ENCODE results near the gene GRHL3.
A peak's percentile ranks its signal among the peaks of the same experiment; 100 is the strongest.

GRHL3 gene

DNA sequence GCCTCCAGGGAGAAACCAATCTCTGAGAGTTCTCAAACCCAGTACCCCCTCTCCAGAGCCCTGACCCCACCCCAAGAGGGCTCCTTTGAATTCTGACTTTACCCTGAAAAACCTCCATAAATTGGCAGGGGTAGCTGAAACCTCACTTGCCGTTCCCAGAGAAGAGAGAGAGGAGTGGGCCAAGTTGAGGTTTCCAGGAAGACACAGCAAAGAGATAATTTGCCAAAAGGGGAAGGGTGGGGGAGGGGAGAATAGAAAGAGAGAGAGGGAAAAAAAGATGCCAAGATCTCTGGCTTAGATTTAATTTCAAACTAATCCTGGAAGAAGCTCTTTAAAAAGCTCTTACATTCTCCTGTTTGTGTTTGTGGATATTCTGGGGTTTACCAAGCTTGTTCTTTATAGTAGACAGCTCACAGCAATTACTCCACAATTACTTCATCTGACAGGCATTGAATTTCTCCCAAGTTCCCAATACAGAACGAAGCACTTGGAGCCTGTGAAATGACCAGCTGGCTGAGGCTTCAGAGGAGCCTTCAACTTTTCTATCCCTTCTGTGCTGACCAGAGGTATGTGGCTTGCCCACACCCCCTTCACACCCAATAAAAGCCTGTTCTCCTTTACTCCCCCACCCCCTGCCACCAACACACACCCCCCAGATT is 1.1 kb upstream of the GRHL3 start:
- no peak for DNase-seq (ENCODE audit: low read depth in 2 of 2)

DNA sequence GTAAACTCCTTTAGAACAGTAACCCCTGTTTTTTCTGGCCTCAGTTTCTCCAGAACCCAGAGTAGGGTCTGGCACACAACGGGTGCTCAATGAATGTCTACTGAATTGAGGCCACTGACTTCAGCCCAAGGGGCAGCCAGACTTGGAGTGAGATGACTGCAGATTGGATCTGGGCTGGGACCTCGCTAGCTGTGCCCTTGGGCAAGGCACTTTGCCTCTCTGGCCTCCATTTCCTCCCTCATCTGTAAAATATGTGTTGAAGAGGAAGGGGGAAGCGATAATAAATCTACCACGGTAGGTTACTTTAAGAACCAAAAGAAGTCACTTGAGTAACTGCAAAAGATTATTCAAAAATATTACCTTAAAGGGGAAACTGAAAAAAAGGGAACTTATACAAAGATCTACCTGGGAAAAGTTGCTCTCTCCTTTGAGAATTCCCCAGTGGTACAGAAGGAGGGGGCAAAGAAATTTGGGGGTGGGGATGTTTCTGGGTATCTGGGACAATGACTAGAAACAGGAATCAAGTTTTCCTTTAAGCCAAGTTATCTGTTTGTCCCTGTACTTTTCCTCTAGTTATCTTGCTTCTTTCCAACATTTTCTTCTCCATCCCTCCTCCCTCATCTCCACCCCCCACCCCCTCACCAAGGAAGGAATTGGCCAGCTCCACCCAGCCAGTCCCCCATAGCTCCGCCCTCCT is 394 bp upstream of the GRHL3 start:
- DNase-seq (ENCODE audit: low read depth in 2 of 2), result no peak

DNA sequence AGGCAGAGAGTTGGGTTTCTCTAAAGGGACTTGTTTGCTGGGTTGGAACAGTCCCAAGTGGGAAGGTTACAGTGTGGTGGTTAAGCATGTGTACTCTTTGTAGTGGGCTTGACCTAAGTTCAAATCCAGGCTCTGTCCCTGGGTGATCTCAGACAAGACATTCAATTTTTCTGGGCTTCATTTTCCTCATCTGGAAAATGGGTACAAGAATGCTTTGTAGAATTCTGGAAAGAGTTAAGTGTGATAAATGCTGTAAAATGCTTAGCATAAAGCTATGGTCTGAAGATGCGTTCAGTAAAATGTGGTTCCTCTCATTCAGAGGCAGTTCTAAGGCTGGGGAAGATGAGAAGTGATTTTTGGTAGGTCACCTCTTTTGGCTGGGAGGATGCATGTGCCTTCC is 805 bp downstream of the GRHL3 start:
- no peak for DNase-seq (ENCODE audit: low read depth in 2 of 2)

DNA sequence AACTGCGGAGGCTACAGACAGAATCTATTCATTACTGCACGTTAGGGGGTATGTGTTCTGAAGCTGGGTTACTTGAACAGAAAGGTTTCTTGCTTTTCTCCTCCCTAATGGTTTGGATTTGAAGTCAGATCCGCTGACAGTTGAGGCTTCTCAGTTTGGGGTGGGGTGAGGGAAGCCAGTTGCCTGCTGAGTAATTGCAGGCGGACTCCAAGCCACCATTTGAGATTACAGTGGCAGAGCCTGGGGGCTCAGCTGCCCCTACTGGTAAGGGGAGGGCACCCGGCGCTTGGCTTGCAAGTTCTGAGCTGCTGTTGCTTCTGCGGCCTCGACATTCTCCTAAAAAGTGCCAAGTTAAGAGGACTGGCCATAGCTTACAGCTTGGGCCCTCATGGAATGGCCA is 2.0 kb downstream of the GRHL3 start:
- DNase-seq (ENCODE audit: low read depth in 2 of 2), result no peak

DNA sequence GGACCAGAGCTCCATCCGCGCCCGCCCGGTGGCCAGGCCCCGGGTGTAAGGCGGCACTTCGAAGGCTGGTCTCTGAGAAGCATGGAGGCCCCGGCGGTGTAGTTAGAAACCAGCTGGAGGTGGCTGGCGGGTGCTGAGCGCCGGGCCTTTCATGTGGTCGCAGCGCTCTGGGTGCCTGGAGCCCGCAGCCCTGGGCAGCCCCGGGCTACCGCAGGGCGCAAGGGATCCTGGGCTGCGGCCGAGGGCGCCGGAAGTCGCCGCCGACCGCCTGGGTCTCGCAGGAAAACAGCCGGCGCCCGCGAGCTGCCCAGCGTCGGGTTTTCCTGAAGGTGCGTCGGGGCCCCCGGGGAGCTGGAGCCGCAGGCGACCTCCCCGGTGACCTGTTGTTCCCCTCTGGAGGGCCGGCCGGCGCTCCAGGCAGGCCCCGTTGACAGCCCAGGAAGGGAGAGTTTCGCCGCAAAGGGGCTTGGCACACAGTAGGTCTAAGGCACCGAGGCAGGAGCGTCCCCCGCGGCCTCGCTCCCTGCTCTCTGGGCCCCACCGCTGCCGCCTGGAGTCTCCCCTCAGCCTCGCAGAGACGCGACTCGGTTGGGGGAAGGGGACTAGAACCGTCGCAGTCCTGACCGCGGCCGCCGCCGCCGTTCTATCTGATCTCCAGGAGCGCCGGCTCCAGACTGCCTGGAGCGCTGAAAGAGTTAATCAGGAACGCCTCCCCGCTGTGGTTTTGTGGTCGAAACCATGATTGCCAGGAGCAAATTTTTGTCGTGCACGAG is 2.7 kb downstream of the GRHL3 start:
- DNase-seq (ENCODE audit: low read depth in 2 of 2), result peak; percentile 23 to 50

DNA sequence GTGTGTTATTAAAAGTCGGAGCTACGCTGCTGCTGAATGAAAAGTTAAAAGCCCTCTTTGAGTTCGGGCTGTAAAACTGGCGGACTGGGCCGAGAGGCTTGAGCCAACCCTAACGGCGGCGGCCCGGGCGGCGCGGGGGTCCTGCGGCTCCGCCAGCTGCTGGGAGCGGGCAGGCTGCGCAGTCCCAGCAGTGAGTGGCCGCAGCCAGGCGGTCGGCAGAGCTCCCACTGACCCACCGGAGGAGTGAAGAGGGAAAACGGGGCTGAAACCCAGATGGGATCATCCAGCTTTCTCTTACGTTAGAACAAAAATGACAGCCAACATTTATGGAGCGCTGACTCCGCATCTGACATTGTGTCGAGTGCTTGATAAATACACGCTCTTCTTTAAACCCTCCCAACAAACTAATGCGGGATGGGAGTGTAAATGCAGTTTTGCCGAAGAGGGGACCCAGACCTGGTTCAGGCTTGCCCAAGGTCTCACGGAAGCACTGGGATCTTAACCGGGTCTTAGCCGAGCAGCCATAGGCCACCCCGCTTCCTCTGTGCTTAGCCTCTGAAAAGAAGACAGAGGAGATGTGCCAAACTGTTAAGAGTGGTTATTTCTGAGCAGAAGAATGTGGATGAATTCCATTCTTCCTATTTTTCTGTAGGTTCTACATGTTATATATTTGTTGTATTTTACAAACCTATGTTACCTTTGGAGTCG is 3.5 kb downstream of the GRHL3 start:
- no peak for DNase-seq (ENCODE audit: low read depth in 2 of 2)

DNA sequence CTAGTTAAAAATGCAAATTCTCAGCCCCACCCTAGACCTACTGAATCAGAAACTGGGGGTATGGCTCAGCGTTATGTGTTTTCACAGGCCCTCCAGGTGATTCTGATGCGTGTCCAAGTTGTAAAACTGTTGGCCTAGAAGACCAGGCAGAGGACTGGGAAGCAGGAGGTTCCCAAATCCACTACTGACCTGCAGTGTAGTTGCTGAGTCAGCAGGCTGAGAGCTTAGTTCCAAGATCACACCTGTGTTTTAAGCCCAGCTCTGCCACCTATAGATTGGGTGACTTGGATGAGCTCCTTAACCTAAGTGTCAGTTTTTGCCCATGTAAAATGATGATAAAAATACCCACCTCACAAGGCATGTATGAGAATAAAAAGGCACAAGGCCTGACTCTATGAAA is 4.1 kb downstream of the GRHL3 start:
- DNase-seq (ENCODE audit: low read depth in 2 of 2), result no peak

DNA sequence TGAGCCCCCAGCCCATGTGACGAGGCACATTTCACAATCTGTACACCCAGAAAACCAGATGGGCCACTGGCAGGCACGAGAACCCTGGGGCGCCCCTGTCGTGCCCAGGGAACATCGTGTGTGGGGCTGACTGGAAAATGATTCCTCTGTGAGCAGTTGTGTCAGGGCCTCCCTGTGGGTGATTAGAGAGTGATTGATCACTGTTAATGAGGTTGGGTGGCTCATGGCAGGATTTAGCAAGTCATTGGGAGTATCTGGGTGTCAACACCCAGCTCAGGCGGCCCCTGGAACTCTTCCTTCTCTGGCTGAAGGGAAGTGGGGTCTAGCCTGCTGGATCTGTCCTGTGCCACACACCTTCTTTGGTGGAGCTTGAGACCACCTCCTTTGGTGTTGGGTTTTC is 5.7 kb downstream of the GRHL3 start:
- DNase-seq (ENCODE audit: low read depth in 2 of 2), result no peak

DNA sequence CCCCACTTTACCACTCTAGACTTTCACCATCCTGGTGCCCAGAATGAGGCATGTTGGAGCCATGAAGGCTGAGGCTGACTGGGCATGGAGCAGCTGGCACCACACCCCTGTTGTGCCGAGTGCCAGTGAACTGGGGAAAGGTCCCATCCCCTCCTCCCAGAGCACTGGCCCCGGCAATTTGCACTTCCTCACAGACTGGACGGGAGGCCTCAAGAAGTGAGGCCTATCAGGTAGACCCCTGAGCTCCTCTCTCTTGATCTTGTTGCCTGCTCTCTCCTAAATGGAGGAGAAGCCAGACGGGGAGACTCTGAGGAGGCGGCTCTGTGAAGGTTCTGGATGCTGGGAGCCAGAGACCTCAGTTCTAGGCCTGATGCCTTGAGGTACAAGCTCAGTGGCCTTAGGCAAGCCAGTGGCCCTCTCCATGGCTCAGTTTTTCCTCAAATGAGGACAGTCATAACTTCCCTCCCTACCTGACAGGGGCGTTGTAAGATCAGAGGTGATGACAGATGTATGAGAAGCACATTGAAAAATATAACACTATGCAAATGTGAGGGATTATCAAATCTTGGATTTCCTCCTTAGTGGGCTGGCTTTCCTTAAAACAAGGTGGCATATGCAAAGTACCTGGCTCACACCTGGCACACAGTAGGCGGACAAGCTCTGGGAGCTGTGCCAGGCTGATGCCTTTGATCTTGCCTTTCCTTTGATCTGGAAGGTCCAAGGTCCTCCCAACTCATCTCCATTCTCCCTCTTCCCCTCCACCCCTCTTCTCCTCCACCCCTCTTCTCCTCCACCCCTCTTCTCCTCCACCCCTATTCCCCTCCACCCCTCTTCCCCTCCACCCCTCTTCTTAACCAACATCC is 6.7 kb downstream of the GRHL3 start:
- DNase-seq (ENCODE audit: low read depth in 2 of 2), result no peak

DNA sequence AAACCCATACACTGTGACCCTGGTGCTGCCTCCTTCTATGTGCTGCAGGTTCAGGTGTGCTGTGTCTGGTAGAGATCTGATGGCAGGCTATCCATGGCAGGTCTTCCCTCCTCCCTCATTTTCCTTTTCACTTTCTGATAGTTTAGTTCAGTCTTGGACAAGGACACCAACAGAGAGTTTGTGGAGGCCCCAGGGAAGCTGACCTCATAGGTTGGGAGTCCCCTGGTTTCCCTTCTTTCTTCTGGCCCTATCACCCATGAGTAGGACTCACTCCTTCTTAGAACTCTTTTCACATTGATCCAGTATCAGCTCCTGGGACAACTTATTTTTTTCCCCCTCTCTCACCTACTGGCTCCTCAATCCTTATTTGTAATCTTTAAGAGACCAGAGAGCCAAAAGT is 8.3 kb downstream of the GRHL3 start:
- DNase-seq (ENCODE audit: low read depth in 2 of 2), result no peak

DNA sequence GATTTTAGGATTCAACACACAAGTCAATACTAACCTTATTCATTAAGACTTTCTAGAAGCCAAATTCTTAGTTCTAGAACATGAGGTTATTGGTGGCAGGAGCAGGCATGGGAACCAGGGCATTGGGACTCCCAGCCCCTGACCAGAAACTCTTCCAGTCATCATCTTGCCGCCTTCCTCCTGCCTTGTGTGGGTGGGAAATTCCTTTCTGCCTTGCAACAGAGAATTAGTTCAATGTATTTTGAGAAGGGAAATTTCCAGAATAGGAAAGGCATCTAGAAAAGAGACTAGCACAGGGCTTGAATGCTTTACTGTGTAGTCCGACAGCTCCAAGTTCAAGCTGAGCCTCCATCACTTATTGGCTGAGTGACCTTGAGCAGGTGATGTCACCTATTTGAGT is 8.7 kb downstream of the GRHL3 start:
- DNase-seq (ENCODE audit: low read depth in 2 of 2), result no peak

DNA sequence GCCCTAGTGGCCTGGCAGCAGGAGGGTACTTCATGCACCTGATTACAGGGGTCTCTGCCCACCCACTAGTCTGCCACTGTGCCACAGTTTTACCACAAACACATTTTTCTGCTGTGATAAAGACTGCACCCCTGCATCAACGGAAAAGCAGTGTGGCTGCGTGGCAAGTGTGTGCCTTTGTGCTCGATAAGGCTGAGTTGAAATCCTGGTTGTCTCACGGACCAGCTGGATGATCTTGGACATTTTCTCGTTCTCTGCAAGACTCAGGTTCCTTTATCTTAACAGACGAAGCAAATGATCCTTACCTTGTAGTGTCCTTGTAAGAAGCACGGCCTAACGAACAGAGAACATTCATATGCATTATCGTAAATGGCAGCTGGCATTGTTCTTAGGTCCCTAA is 10.2 kb downstream of the GRHL3 start:
- DNase-seq (ENCODE audit: low read depth in 2 of 2), result no peak

DNA sequence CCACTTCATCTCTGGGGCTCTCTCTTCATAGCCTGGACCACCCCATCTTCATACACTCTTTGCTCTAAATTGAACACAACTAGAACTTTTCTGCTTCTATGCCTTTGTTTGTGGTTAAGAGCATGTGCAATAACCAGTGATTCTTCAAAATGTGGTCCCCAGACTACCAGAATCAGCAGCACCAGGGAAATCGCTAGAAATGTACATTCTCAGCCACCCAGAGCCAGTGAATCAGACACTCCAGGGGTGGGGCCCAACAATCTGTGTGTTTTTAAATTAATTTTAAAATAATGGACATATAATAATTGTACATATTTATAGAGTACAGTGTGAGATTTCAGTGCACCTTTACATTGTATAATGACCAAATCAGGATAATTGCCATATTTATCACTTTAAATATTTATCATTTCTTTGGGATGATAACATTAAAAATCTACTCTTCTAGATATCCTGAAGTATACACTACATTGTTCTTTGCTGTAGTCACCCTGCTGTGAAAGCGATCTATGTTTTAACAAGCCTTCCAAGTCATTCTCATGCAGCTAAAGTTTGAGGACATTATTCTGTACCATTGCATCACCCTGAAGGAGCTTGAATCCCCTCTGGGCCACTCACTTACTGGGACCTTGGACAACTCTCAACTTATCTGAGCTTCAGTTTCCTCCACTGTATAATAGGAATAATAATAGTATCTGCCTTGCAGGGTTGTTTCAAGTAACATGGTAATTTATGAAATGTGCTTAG is 10.8 kb downstream of the GRHL3 start:
- DNase-seq (ENCODE audit: low read depth in 2 of 2), result no peak

DNA sequence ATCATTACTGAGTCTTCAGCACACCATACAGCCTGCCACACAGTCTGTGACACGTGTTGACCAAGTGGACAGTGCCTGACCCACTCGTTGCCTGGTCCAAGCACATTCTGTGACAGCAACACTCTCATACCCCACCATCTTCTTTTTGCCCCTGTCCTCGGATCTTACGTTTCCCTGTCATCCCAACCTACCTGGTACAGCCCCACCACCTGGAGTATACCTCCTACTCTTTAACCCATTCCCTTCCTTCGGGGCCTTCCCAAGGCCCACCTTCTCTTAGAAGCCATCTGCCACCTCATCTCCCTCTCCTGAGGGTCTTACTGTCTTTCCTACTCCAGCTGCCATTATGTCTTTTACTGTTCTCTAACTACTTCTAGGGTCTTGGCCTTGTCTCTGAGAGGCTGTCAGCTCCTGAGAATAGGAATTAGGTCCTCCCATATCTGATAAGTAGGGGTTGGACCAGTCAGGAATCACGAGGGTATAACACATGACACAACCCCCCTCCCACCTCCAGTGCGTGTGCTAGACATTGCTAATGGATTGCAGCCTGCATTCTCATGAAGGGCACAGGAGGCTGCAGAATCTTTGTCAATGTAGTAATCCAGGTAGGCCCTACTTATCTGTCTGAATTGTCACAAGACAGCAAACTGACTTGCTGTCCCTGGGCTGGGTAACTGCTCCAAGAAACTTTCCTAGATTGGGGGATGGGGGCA is 13.0 kb downstream of the GRHL3 start:
- DNase-seq (ENCODE audit: low read depth in 2 of 2), result no peak

DNA sequence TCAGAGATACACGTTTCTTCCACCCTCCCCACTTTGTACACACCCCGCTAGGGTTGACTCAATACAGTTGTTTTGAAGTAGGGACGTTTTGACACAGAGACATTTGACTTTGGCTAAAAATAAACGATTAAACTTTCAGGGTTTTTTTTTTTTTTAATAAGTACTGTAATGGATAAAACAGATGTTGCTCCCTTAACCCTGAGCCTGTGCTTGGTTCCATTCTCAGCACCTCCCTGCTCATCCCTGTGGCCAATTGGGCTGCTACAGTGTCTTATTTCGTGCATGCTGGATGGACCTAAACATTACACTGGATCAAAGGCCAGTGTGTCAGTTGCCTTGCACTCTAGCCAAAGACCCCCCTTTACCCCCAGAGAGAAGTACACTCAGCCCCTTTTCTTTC is 16.9 kb downstream of the GRHL3 start:
- no peak for DNase-seq (ENCODE audit: low read depth in 2 of 2)

DNA sequence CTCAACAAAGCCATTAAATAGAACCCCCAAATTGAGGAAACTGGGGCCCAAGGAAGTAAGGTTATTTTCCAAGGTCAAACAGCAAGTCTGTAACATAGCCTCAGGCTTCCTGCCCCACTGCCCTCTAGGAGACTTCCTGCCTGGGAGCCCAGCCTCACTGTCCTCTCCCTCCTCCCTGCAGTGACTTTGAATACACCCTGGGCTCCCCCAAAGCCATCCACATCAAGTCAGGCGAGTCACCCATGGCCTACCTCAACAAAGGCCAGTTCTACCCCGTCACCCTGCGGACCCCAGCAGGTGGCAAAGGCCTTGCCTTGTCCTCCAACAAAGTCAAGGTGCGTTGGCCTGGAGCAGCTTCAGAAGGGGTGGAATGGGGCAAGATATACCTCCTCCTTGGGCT is 18.3 kb downstream of the GRHL3 start:
- no peak for DNase-seq (ENCODE audit: low read depth in 2 of 2)

DNA sequence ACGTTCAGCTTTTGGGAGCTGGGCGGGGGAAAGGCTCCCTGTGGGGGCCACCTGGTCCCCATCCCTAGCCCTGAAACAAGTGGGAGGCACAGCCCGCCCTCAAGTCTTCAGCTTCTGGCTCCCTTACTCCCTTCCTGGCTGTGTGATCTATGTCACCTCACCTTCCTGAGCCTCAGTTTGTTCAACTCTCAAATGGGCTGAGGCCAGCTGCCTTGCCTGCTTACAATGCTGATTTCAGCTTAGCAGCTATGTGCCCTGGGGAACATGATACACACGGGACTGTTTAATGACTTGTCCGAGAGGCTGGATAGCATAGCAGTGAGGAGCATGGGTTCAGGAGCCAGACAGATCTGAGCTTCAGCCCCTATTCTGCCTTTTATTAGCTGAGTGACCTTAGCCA is 19.3 kb downstream of the GRHL3 start:
- DNase-seq (ENCODE audit: low read depth in 2 of 2), result no peak

DNA sequence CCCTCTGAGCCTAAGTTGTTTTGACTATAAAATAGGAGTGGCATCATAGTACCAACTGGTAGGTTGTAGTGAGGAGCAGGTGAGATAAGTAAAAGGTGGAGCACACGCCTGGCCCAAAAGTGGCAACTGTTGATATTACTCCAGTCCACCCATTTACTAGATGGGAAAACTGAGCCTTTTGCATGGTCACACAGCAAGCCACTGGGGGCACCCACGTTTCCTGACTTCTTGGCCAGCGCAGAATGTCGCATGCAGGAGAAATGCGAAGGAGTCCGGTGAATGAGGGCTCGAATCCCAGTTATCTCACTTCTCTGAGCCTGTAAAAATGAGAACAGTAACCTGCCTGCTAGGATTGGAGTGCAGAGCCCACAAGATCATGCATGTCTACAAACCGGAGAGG is 20.8 kb downstream of the GRHL3 start:
- DNase-seq (ENCODE audit: low read depth in 2 of 2), result no peak

DNA sequence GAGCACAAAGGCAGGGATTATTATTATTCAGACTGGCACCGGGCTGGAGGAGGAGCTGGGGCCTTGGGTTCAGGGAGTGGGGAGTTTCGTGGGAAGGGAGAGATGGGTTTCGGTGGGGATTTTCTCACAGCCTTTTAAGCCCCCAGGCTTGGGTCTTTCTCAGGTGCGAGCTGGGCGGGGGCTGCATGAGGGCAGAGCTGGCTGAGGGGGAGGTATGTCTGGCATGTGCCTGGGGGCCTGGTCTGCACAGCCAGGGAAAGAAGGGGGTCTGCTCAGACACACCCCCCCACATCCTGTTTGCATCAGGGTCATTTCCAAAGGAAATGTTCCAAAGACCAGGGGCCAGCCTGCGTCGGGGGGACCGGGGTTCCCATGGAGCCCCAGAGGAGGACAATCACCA is 21.6 kb downstream of the GRHL3 start:
- no peak for DNase-seq (ENCODE audit: low read depth in 2 of 2)

DNA sequence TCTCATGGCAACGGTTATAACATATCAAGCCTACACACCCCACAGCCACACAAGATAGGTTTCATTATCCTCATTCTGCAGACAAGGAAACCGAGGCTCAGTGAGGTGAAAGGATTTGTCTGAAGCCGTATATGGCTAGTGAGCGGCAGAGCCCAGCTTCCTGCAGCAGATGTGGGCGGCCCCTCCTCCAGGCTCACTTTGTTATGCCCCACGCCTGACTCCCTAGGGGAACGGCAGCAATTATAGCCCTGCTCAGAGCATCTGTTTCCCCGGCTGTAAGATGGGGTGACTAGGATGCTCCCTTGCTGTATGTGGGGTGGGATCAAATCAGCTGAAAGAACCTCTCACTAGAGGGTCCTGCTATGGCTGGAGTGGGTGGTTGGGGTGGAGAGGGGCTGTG is 22.1 kb downstream of the GRHL3 start:
- DNase-seq (ENCODE audit: low read depth in 2 of 2), result no peak
